Trophoblast cell (in vitro differentiated cells and primary cell): ENCODE data around the gene PPRC1.

ENCODE experiments used
- DNase-seq, 2 donors: peaks; one replicate each; pipeline ENCODE4 v3.0.0-alpha.2; 2016
- H2AFZ ChIP-seq: 2 replicates; pipeline ENCODE4 v1.6.1; 2013; ENCODE audit warnings: low read length, moderate library complexity, mild to moderate bottlenecking; ENCODE audit not compliant: insufficient read depth, poor library complexity
- H2AK5ac ChIP-seq: 2 replicates; pipeline ENCODE4 v1.6.1; 2013; ENCODE audit warnings: mild to moderate bottlenecking, low read length
- H2BK120ac ChIP-seq: 2 replicates; pipeline ENCODE4 v1.6.1; 2013; ENCODE audit warnings: low read length, mild to moderate bottlenecking, moderate library complexity; ENCODE audit not compliant: insufficient read depth, poor library complexity
- H2BK12ac ChIP-seq: 2 replicates; pipeline ENCODE4 v1.6.1; 2013; ENCODE audit warnings: mild to moderate bottlenecking, low read length, moderate library complexity
- H2BK5ac ChIP-seq: 2 replicates; pipeline ENCODE4 v1.6.1; 2013; ENCODE audit warnings: low read length, low read depth, moderate library complexity, mild to moderate bottlenecking; ENCODE audit not compliant: poor library complexity
- H3K14ac ChIP-seq: 2 replicates; pipeline ENCODE4 v1.6.1; 2013; ENCODE audit warnings: mild to moderate bottlenecking, low read length
- H3K18ac ChIP-seq: 2 replicates; pipeline ENCODE4 v1.6.1; 2013; ENCODE audit warnings: mild to moderate bottlenecking, low read length
- H3K23ac ChIP-seq: 2 replicates; pipeline ENCODE4 v1.6.1; 2013; ENCODE audit warnings: low read length
- H3K27ac ChIP-seq: 2 replicates; pipeline ENCODE4 v1.5.1; 2013; ENCODE audit warnings: low read depth, mild to moderate bottlenecking, inconsistent platforms, low read length, moderate library complexity
- H3K27me3 ChIP-seq: 2 replicates; pipeline ENCODE4 v1.6.1; 2013; ENCODE audit warnings: inconsistent platforms, mild to moderate bottlenecking, low read length, moderate library complexity; ENCODE audit not compliant: insufficient read depth
- H3K36me3 ChIP-seq, 2 experiments: 1 replicate in 1 of 2; 2 replicates in 1 of 2; pipeline ENCODE4 v1.6.1; 2013; ENCODE audit warnings: low read length in 2 of 2, mild to moderate bottlenecking in 2 of 2, moderate library complexity in 1 of 2; ENCODE audit not compliant: insufficient read depth in 2 of 2, control insufficient read depth in 1 of 2
- H3K4ac ChIP-seq: 2 replicates; pipeline ENCODE4 v1.6.1; 2013; ENCODE audit warnings: low read depth, mild to moderate bottlenecking, low read length, moderate library complexity
- H3K4me1 ChIP-seq, 2 experiments: 1 replicate in 1 of 2; 2 replicates in 1 of 2; pipeline ENCODE4 v1.6.1; 2013; ENCODE audit warnings: low read length in 2 of 2, mild to moderate bottlenecking in 2 of 2, moderate library complexity in 1 of 2; ENCODE audit not compliant: insufficient read depth in 2 of 2, control insufficient read depth in 1 of 2
- H3K4me2 ChIP-seq: 2 replicates; pipeline ENCODE4 v1.6.1; 2013; ENCODE audit warnings: inconsistent platforms, mild to moderate bottlenecking, low read length, moderate library complexity
- H3K4me3 ChIP-seq: 2 replicates; pipeline ENCODE4 v1.5.1; 2013; ENCODE audit warnings: mild to moderate bottlenecking, low read depth, low read length, inconsistent platforms
- H3K79me1 ChIP-seq: one replicate; pipeline ENCODE4 v1.6.1; 2013; ENCODE audit warnings: low read length
- H3K79me2 ChIP-seq: 2 replicates; pipeline ENCODE4 v1.6.1; 2013; ENCODE audit warnings: low read length, mild to moderate bottlenecking; ENCODE audit not compliant: control insufficient read depth, insufficient read depth, poor library complexity
- H3K9ac ChIP-seq: 2 replicates; pipeline ENCODE4 v1.6.1; 2013; ENCODE audit warnings: mild to moderate bottlenecking, low read length
- H3K9me3 ChIP-seq: 2 replicates; pipeline ENCODE4 v1.6.1; 2013; ENCODE audit warnings: low read depth, mild to moderate bottlenecking, control low read depth, inconsistent platforms, low read length; ENCODE audit not compliant: insufficient read depth
- H4K12ac ChIP-seq: 2 replicates; pipeline ENCODE4 v1.6.1; 2013; ENCODE audit warnings: low read depth, mild to moderate bottlenecking, low read length, moderate library complexity
- H4K8ac ChIP-seq: 2 replicates; pipeline ENCODE4 v1.6.1; 2013; ENCODE audit warnings: low read depth, mild to moderate bottlenecking, low read length, moderate library complexity
- H4K91ac ChIP-seq: one replicate; pipeline ENCODE4 v1.6.1; 2013; ENCODE audit warnings: low read depth, mild to moderate bottlenecking, low read length, moderate library complexity
- WGBS: extraction: QIAGEN DNeasy Blood & Tissue Kit; methylation state at CpG from one replicate; pipeline ENCODE4 v1.1.7; 2013; ENCODE audit warnings: missing lambda C conversion rate; ENCODE audit not compliant: insufficient read length, insufficient coverage; ENCODE audit errors: extremely low coverage; 5-methylcytosine and 5-hydroxymethylcytosine counted together

PPRC1 gene

DNA sequence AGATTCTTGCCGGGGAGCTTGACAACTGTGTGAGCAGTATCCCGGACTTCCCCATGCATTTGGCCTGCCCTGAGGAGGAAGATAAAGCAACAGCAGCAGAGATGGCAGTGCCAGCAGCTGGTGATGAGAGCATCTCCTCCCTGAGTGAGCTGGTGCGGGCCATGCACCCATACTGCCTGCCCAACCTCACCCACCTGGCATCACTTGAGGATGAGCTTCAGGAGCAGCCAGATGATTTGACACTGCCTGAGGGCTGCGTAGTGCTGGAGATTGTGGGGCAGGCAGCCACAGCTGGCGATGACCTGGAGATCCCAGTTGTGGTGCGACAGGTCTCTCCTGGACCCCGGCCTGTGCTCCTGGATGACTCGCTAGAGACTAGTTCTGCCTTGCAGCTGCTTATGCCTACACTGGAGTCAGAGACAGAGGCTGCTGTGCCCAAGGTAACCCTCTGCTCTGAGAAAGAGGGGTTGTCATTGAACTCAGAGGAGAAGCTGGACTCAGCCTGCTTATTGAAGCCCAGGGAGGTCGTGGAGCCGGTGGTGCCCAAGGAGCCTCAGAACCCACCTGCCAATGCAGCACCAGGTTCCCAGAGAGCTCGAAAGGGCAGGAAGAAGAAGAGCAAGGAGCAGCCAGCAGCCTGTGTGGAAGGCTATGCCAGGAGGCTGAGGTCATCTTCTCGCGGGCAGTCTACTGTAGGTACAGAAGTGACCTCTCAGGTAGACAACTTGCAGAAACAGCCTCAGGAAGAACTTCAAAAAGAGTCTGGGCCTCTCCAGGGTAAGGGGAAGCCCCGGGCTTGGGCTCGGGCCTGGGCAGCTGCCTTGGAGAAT is 6.7 kb downstream of the PPRC1 start:
- H3K79me2 ChIP-seq = peaks cover 12% of the 10 kb centered on the region
- H3K9me3 ChIP-seq = peaks cover 5% of the 10 kb centered on the region
- no CpG with 5 or more reads among the region's 15 CpGs for whole genome bisulfite sequencing
- DNase-seq = no peak
- H3K23ac ChIP-seq = no peak overlapping the region
- no peak overlapping the region for H4K91ac ChIP-seq
- H3K4ac ChIP-seq = no peak overlapping the region
- peak overlapping the region; percentile 16 for H3K18ac ChIP-seq
- H3K4me3 ChIP-seq = no peak overlapping the region
- no peak overlapping the region for H2AFZ ChIP-seq
- no peak overlapping the region for H2BK12ac ChIP-seq
- H3K14ac ChIP-seq = no peak overlapping the region
- peaks cover 53 to 61% of the 10 kb centered on the region in 2 experiments for H3K36me3 ChIP-seq
- H3K79me1 ChIP-seq = no peaks in the 10 kb centered on the region
- no peak overlapping the region for H3K9ac ChIP-seq
- H3K27me3 ChIP-seq = no peaks in the 10 kb centered on the region
- no peak overlapping the region for H2BK5ac ChIP-seq
- H2AK5ac ChIP-seq = no peak overlapping the region
- peaks cover 2 to 5% of the 10 kb centered on the region in 2 experiments for H3K4me1 ChIP-seq
- H4K8ac ChIP-seq = no peak overlapping the region
- no peak overlapping the region for H2BK120ac ChIP-seq
- H4K12ac ChIP-seq = no peak overlapping the region
- no peak overlapping the region for H3K27ac ChIP-seq
- H3K4me2 ChIP-seq = no peak overlapping the region

DNA sequence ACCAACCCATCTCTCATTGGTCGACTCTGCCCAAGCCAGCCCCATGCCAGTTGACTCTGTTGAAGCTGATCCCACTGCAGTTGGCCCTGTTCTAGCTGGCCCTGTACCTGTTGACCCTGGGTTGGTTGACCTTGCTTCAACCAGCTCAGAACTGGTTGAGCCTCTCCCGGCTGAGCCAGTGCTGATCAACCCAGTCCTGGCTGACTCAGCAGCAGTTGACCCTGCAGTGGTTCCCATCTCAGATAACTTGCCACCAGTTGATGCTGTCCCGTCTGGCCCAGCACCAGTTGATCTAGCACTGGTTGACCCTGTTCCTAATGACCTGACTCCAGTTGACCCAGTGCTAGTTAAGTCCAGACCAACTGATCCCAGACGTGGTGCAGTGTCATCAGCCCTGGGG is 7.4 kb downstream of the PPRC1 start:
- no peak overlapping the region for H3K23ac ChIP-seq
- no peak overlapping the region for H2BK5ac ChIP-seq
- H4K91ac ChIP-seq = no peak overlapping the region
- no CpG with 5 or more reads among the region's 4 CpGs for WGBS
- no peak overlapping the region for H2BK12ac ChIP-seq
- peaks cover 10% of the 10 kb centered on the region for H3K79me2 ChIP-seq
- no peak overlapping the region for H3K18ac ChIP-seq
- no peak overlapping the region for H4K12ac ChIP-seq
- no peak overlapping the region for H3K4ac ChIP-seq
- no peak overlapping the region for H2AFZ ChIP-seq
- no peaks in the 10 kb centered on the region for H3K79me1 ChIP-seq
- peaks cover 60 to 68% of the 10 kb centered on the region in 2 experiments for H3K36me3 ChIP-seq
- H3K4me3 ChIP-seq = no peak overlapping the region
- H3K27me3 ChIP-seq = no peaks in the 10 kb centered on the region
- H2AK5ac ChIP-seq = no peak overlapping the region
- H3K9me3 ChIP-seq = peaks cover 5% of the 10 kb centered on the region
- no peak overlapping the region for H3K9ac ChIP-seq
- no peak overlapping the region for H4K8ac ChIP-seq
- no peak overlapping the region for H3K14ac ChIP-seq
- H2BK120ac ChIP-seq = no peak overlapping the region
- no peak for DNase-seq
- peaks cover 0 to 5% of the 10 kb centered on the region in 2 experiments for H3K4me1 ChIP-seq
- H3K27ac ChIP-seq = no peak overlapping the region
- H3K4me2 ChIP-seq = no peak overlapping the region

DNA sequence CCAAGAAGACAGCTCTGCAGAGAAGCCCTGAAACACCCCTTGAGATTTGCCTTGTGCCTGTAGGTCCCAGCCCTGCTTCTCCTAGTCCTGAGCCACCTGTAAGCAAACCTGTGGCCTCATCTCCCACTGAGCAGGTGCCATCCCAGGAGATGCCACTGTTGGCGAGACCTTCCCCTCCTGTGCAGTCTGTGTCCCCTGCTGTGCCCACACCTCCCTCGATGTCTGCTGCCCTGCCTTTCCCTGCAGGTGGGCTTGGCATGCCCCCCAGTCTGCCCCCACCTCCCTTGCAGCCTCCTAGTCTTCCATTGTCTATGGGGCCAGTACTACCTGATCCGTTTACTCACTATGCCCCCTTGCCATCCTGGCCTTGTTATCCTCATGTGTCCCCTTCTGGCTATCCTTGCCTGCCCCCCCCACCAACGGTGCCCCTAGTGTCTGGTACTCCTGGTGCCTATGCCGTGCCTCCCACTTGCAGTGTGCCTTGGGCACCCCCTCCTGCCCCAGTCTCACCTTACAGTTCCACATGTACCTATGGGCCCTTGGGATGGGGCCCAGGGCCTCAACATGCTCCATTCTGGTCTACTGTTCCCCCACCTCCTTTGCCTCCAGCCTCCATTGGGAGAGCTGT is 8.2 kb downstream of the PPRC1 start:
- Histone ChIP-seq H2AK5ac (no peak overlapping the region), H3K9ac (no peak overlapping the region), H2AFZ (no peak overlapping the region), H3K4me3 (no peak overlapping the region), H3K79me1 (no peaks in the 10 kb centered on the region), H2BK120ac (no peak overlapping the region), H4K8ac (no peak overlapping the region), H3K23ac (no peak overlapping the region), H3K36me3 (peaks cover 60 to 68% of the 10 kb centered on the region in 2 experiments), H3K79me2 (peaks cover 4% of the 10 kb centered on the region), H3K18ac (no peak overlapping the region), H3K4ac (no peak overlapping the region), H3K4me1 (peaks cover 0 to 3% of the 10 kb centered on the region in 2 experiments), H4K12ac (no peak overlapping the region), H3K14ac (no peak overlapping the region), H2BK12ac (no peak overlapping the region), H4K91ac (no peak overlapping the region), H3K9me3 (peaks cover 5% of the 10 kb centered on the region), H3K27me3 (no peaks in the 10 kb centered on the region), H3K27ac (no peak overlapping the region), H2BK5ac (no peak overlapping the region), H3K4me2 (no peak overlapping the region)
- no CpG with 5 or more reads among the region's 5 CpGs for WGBS
- DNase-seq = no peak

GRCh38 chr10:102141583-102142107 is 8.8 kb downstream of the PPRC1 start:
- Histone ChIP-seq H2BK5ac (no peak overlapping the region), H3K27ac (no peak overlapping the region), H4K12ac (peak overlapping the region; percentile 2), H4K91ac (no peak overlapping the region), H3K4me3 (no peak overlapping the region), H3K9me3 (peaks cover 5% of the 10 kb centered on the region), H3K36me3 (peaks cover 66 to 74% of the 10 kb centered on the region in 2 experiments), H3K4me1 (peaks cover 0 to 1% of the 10 kb centered on the region in 2 experiments), H2BK120ac (no peak overlapping the region), H4K8ac (no peak overlapping the region), H3K27me3 (no peaks in the 10 kb centered on the region), H3K9ac (no peak overlapping the region), H2BK12ac (no peak overlapping the region), H3K4ac (no peak overlapping the region), H3K4me2 (no peak overlapping the region), H3K18ac (no peak overlapping the region), H3K23ac (no peak overlapping the region), H2AFZ (no peak overlapping the region), H2AK5ac (no peak overlapping the region), H3K79me1 (no peaks in the 10 kb centered on the region), H3K14ac (no peak overlapping the region), H3K79me2 (peaks cover 2% of the 10 kb centered on the region)
- no peak for DNase-seq
- no CpG with 5 or more reads among the region's 4 CpGs for WGBS
